Upper lobe of left lung (tissue), 6 donors: ENCODE results near the gene MTFMT. TPM values are rescaled to one million over a fixed set of nuclear protein-coding genes. Genes with fewer than 3 reads are reported as not detected.

Experiments used
- ATAC-seq, 2 donors: fragments of 200-7000 bp; cut with Tn5 transposase; one replicate each; pipeline ENCODE4 v1.9.1; 2022; ENCODE audit warnings: mild to moderate bottlenecking in 2 of 2, moderate library complexity in 2 of 2; ENCODE audit not compliant: low FRiP score in 2 of 2
- DNase-seq, 2 donors: peaks; one replicate each; pipeline ENCODE4 v3.0.0-alpha.2; 2019 to 2020
- H3K27ac ChIP-seq, 4 donors: fragments of 200-600 bp; sonication (generic); one replicate each; pipeline ENCODE4 v1.5.1; 2016 to 2019
- H3K27me3 ChIP-seq, 4 donors: fragments of 200-600 bp; sonication (generic); one replicate each; pipeline ENCODE4 v1.5.1; 2017 to 2019
- H3K36me3 ChIP-seq, 4 donors: fragments of 200-600 bp; sonication (generic); one replicate each; pipeline ENCODE4 v1.5.1; 2016 to 2019
- H3K4me1 ChIP-seq, 4 donors: fragments of 200-600 bp; sonication (generic); one replicate each; pipeline ENCODE4 v1.5.1; 2018 to 2019
- H3K4me3 ChIP-seq, 4 donors: fragments of 200-600 bp; sonication (generic); one replicate each; pipeline ENCODE4 v1.5.1; 2017 to 2019; ENCODE audit warnings: mild to moderate bottlenecking in 2 of 4, moderate library complexity in 1 of 4
- H3K9me3 ChIP-seq, 4 donors: fragments of 200-600 bp; sonication (generic); one replicate each; pipeline ENCODE4 v1.5.1; 2018 to 2019
- EP300 ChIP-seq, 4 donors: sonication (generic); formaldehyde crosslinking; IDR thresholded peaks; one replicate each; pipeline ENCODE4 v1.5.1; 2017; ENCODE audit warnings: antibody characterized with exemption in 4 of 4, control low read depth in 2 of 4
- POLR2A ChIP-seq, 4 donors: fragments of 450-650 bp; IDR thresholded peaks; one replicate each; pipeline ENCODE4 v1.5.1; 2016 to 2017; ENCODE audit warnings: antibody characterized with exemption in 4 of 4, mild to moderate bottlenecking in 2 of 4
- POLR2AphosphoS5 ChIP-seq, 2 donors: sonication (generic); formaldehyde crosslinking; IDR thresholded peaks; one replicate each; pipeline ENCODE4 v1.5.1; 2017; ENCODE audit warnings: antibody characterized with exemption in 2 of 2
- WGBS, 2 donors: methylation state at CpG; one replicate each; pipeline ENCODE4 v1.1.5; 2017 to 2018; 5-methylcytosine and 5-hydroxymethylcytosine counted together
- total RNA-seq, 6 donors: library from RNA; depleted of rRNA in 4 of 6; stranded (reverse); fragments of >200 nt in 4 of 6; gene quantifications; one replicate each; pipeline versions ENCODE4 v1.1.0 to v1.2.1, GENCODE V29; 2016 to 2021
- TF ChIP-seq, protein P1 (sequence below), 6 experiments: fragments of 450-650 bp in 4 of 6; fragments of 200-600 bp in 2 of 6; sonication (generic) in 2 of 6; IDR thresholded peaks; one replicate each; pipeline ENCODE4 v1.5.1; 2016 to 2019; ENCODE audit warnings: antibody characterized with exemption in 6 of 6
- donor health status: DM: no; HTN: no; CAD: no; lungs with moderate emphysema.
- donor health status: DM: no; HTN: yes; CAD: no; lungs with severe emphysema.

Gene MTFMT
- total RNA-seq, 6 donors from 2014 or later, result 15.8 to 35.6 (median 25.5) TPM

GRCh38 chr15:65059369-65059750 is 29.9 kb upstream of the MTFMT start:
- no peaks in the 10 kb centered on the region for H3K9me3 ChIP-seq
- H3K27ac ChIP-seq, result peak overlapping the region in 3 of 4 donors; percentile 47 to 64 (median 62)
- peaks cover 3 to 13% (median 7%) of the 10 kb centered on the region in 4 donors for H3K4me1 ChIP-seq
- DNase-seq, result no peak
- no peak for ATAC-seq
- no peak overlapping the region for H3K4me3 ChIP-seq
- TF ChIP-seq, protein P1, sequence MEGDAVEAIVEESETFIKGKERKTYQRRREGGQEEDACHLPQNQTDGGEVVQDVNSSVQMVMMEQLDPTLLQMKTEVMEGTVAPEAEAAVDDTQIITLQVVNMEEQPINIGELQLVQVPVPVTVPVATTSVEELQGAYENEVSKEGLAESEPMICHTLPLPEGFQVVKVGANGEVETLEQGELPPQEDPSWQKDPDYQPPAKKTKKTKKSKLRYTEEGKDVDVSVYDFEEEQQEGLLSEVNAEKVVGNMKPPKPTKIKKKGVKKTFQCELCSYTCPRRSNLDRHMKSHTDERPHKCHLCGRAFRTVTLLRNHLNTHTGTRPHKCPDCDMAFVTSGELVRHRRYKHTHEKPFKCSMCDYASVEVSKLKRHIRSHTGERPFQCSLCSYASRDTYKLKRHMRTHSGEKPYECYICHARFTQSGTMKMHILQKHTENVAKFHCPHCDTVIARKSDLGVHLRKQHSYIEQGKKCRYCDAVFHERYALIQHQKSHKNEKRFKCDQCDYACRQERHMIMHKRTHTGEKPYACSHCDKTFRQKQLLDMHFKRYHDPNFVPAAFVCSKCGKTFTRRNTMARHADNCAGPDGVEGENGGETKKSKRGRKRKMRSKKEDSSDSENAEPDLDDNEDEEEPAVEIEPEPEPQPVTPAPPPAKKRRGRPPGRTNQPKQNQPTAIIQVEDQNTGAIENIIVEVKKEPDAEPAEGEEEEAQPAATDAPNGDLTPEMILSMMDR (IDR thresholded peaks at IDR 0.05), result no peak
- no peaks in the 10 kb centered on the region for H3K27me3 ChIP-seq
- H3K36me3 ChIP-seq, result peaks cover 0 to 6% (median 1%) of the 10 kb centered on the region in 4 donors
- WGBS, 2 donors, result 63 to 64% methylated on average over 1 to 2 of the region's 3 CpGs

DNA sequence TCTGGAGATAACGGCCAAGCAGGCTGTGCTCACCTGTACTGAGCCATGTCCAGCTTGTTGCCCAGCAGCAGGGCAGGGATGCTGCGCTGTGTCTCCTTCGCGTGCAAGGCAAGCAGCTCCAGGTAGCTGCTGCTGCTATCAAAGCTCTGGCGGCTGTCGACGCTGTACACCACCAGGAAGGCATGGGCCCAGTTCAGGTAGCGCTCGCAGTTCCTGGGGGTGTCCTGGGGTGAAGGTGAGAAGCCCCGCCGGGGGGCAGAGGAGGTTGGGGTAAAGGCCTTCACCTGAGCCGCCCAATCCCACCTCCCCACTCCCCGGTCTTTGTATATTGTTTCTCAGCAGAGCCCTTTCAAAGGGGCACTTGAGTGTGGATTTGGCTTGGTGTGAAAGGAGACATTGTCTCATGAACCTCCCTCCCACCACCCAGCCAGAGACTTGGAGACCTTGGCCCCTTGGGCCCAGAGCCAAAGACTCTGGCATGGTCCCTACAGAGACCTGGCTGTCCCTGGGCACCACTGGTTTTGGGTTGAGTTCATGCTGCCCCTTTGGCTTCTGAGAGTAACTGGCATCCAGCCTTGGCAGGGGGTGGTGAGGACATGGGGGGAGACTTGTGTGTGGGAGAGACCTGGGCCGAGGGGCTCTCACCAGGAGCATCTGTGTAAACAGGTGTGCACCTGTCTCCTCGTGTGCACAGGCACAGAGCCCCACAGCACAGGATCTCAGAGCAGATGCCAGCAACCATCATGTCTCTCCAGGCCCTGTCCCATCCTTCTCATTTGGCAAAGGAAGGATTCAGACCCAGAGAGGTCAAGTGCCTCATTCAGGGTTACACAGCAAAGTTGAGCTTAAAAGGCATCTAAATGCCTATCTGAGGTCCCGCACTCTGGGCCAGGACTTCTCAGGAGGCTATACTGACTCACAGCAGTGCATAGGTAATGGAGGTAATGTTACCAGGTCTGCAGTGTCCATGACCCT is 29.2 kb upstream of the MTFMT start:
- Histone ChIP-seq H3K4me3 (no peak overlapping the region), H3K27ac (peak overlapping the region in 3 of 4 donors; percentile 47 to 64 (median 62)), H3K9me3 (no peaks in the 10 kb centered on the region), H3K36me3 (peaks cover 0 to 6% (median 1%) of the 10 kb centered on the region in 4 donors), H3K4me1 (peaks cover 3 to 13% (median 7%) of the 10 kb centered on the region in 4 donors), H3K27me3 (no peaks in the 10 kb centered on the region)
- DNase-seq (peak in 1 of 2 donors; percentile 32), ATAC-seq (no peak)
- WGBS, 2 donors, result 75 to 89% methylated on average over 11 to 16 of the region's 16 CpGs
- TF ChIP-seq, protein P1 (IDR thresholded peaks at IDR 0.05), result no peak
- TF ChIP-seq EP300 (IDR thresholded peaks at IDR 0.05) (no peak), POLR2A (IDR thresholded peaks at IDR 0.05) (no peak), POLR2AphosphoS5 (IDR thresholded peaks at IDR 0.05) (no peak)

DNA sequence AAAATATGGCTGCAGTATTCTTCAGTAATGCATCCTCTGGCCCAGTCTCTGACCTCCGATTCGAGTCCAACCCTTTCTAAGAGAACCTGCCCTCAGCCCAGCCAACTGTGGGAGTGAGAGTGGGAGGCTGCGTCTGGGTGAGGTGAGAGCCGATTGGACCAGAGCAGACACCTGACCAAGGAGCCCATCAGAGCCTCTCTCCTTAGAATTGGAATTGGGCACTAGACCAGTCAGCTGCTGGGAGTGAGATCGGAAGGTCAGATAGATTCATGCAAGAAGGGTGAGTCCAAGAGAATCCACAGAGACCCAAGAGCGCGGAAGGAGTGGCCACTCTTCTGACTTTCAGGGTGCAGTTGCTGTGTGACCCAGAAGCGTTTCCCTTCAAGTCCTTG is 28.1 kb upstream of the MTFMT start:
- ATAC-seq (no peak), DNase-seq (no peak)
- Histone ChIP-seq H3K36me3 (peaks cover 0 to 8% (median 1%) of the 10 kb centered on the region in 4 donors), H3K27me3 (no peaks in the 10 kb centered on the region), H3K4me1 (peaks cover 3 to 13% (median 7%) of the 10 kb centered on the region in 4 donors), H3K4me3 (no peak overlapping the region), H3K27ac (peak overlapping the region in 2 of 4 donors; percentile 8 to 35), H3K9me3 (no peaks in the 10 kb centered on the region)
- TF ChIP-seq POLR2AphosphoS5 (IDR thresholded peaks at IDR 0.05) (no peak), EP300 (IDR thresholded peaks at IDR 0.05) (no peak), POLR2A (IDR thresholded peaks at IDR 0.05) (no peak)
- TF ChIP-seq, protein P1 (IDR thresholded peaks at IDR 0.05), result no peak
- 88 to 97% methylated on average over 8 of the region's 8 CpGs for WGBS, 2 donors

DNA sequence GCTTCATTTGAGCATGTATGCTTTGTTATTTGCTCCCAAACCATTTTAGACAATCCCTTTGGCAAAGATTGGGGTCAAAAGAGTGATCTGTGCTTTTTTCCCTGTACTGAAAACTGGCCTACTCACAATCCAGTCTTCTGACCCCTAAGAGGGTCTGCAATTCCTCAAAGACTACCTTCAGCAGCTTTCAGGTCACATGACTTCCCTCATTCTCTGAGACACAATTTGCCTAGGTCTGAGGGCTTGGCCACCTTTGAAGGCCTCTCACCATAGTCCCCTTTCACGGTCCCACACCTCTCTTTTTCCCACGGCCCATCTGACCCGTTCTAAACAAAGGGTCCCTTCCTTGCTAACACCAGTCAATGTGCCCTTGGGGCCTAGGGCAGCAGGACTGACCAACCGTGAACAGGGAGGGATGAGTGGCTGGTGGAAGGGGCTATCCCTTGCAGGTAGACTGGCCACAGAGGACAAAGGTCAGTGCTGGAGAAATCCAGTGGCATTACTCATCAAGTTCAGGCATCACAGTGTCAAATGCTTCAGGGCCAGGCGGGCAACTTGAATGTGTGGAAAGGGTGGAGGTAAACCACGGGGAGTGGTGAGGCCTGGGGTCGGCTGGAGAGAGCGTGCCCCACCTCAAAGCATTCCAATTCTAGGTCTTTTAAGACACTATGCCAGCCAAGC is 27.6 kb upstream of the MTFMT start:
- WGBS, 2 donors, result 83 to 84% methylated on average over 7 to 8 of the region's 8 CpGs
- TF ChIP-seq, protein P1 (IDR thresholded peaks at IDR 0.05), result no peak
- TF ChIP-seq EP300 (IDR thresholded peaks at IDR 0.05) (no peak), POLR2AphosphoS5 (IDR thresholded peaks at IDR 0.05) (no peak), POLR2A (IDR thresholded peaks at IDR 0.05) (no peak)
- H3K4me3 ChIP-seq, result no peak overlapping the region
- DNase-seq (no peak), ATAC-seq (no peak)
- H3K4me1 ChIP-seq, result peaks cover 3 to 13% (median 7%) of the 10 kb centered on the region in 4 donors
- H3K27me3 ChIP-seq, result no peaks in the 10 kb centered on the region
- H3K27ac ChIP-seq, result peak overlapping the region in 2 of 4 donors; percentile 18 to 37
- H3K36me3 ChIP-seq, result peaks cover 0 to 8% (median 1%) of the 10 kb centered on the region in 4 donors
- no peaks in the 10 kb centered on the region for H3K9me3 ChIP-seq
